ENCODE measurements around the gene RAB32.

DNA sequence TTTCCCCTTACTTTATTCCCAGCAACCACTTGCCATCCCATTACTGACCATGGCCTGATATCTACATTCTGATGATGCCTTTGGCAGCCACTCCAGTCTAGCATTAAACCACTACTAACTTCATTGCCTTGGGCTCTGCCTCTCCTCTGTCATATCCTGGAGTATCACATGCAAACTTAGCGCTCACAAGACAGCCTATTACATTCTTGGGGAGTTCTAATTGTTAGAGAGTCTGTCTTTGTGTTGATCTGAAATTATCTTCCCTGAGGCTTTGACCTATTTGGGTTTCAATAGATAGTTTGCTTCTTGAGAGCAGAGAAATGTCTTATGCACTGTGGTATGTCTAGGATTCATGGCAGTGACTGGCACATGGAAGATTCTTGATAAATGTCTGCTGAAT, 40.5 kb upstream of the RAB32 start:
- no peak for TF ChIP-seq SMC3 (IDR thresholded peaks at IDR 0.05; ENCODE audit: low read depth, low read length)
- TF ChIP-seq, protein P1, sequence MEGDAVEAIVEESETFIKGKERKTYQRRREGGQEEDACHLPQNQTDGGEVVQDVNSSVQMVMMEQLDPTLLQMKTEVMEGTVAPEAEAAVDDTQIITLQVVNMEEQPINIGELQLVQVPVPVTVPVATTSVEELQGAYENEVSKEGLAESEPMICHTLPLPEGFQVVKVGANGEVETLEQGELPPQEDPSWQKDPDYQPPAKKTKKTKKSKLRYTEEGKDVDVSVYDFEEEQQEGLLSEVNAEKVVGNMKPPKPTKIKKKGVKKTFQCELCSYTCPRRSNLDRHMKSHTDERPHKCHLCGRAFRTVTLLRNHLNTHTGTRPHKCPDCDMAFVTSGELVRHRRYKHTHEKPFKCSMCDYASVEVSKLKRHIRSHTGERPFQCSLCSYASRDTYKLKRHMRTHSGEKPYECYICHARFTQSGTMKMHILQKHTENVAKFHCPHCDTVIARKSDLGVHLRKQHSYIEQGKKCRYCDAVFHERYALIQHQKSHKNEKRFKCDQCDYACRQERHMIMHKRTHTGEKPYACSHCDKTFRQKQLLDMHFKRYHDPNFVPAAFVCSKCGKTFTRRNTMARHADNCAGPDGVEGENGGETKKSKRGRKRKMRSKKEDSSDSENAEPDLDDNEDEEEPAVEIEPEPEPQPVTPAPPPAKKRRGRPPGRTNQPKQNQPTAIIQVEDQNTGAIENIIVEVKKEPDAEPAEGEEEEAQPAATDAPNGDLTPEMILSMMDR (IDR thresholded peaks at IDR 0.05) = no peak
- TF ChIP-seq YY1 (IDR thresholded peaks at IDR 0.05; ENCODE audit: low read depth) = no peak
- TF ChIP-seq EP300 (IDR thresholded peaks at IDR 0.05; ENCODE audit: borderline replicate concordance in 1 of 2, low read depth in 1 of 2, low read length in 1 of 2) = no peak
- no peak for TF ChIP-seq RCOR1 (IDR thresholded peaks at IDR 0.05; ENCODE audit: low read length)
- TF ChIP-seq POLR2AphosphoS5 (IDR thresholded peaks at IDR 0.05; ENCODE audit: low read depth, low read length) = no peak
- no peak for TF ChIP-seq CHD2 (IDR thresholded peaks at IDR 0.05; ENCODE audit: low read length, partially characterized antibody)
- TF ChIP-seq RFX5 (IDR thresholded peaks at IDR 0.05; ENCODE audit: low read length) = no peak
- no peak for TF ChIP-seq NFIC (IDR thresholded peaks at IDR 0.05; ENCODE audit: borderline replicate concordance)
- no peak for TF ChIP-seq TEAD4 (IDR thresholded peaks at IDR 0.05; ENCODE audit: borderline replicate concordance, insufficient read depth)
- no peak for TF ChIP-seq ELF1 (IDR thresholded peaks at IDR 0.05)
- no peak for TF ChIP-seq TCF12 (IDR thresholded peaks at IDR 0.05)
- TF ChIP-seq TAF1 (IDR thresholded peaks at IDR 0.05; ENCODE audit: borderline replicate concordance, low read depth, low read length) = no peak
- TF ChIP-seq JUND (IDR thresholded peaks at IDR 0.05) = no peak
